ENCODE data around the gene FAM20B.
"Not testable (repeated sequence)": the region's sequence is repeated elsewhere in the genome, so short reads cannot be mapped to it uniquely, and the experiment has no call there.

FAM20B gene

GRCh38 chr1:179025975-179026812 is 500 bp downstream of the FAM20B start:
- peak; percentile 42 to 53 for DNase-seq

- DNase-seq: no peak
Observed at GRCh38 chr1:179026813-179027669, 1.3 kb downstream of the FAM20B start.

GRCh38 chr1:179029321-179029759 is 3.6 kb downstream of the FAM20B start:
- DNase-seq: no peak

GRCh38 chr1:179030130-179030529 is 4.4 kb downstream of the FAM20B start:
- DNase-seq: no peak

- DNase-seq: no peak
Observed at GRCh38 chr1:179030683-179031082, 5.0 kb downstream of the FAM20B start.

- no peak for DNase-seq
Observed at GRCh38 chr1:179031284-179031683, 5.6 kb downstream of the FAM20B start.

GRCh38 chr1:179031855-179032513 is 6.3 kb downstream of the FAM20B start:
- DNase-seq: no peak

- peak; percentile 40 to 77 for DNase-seq
Observed at GRCh38 chr1:179034720-179035119, 9.0 kb downstream of the FAM20B start.

- no peak for DNase-seq
Observed at GRCh38 chr1:179036844-179037465, 11.3 kb downstream of the FAM20B start.

GRCh38 chr1:179038528-179039281 is 13.0 kb downstream of the FAM20B start:
- DNase-seq: no peak

GRCh38 chr1:179039502-179040174 is 13.9 kb downstream of the FAM20B start:
- not testable (repeated sequence) for DNase-seq

- not testable (repeated sequence) for DNase-seq
Observed at GRCh38 chr1:179040175-179040551, 14.5 kb downstream of the FAM20B start.

- DNase-seq: no peak
Observed at GRCh38 chr1:179042087-179042486, 16.4 kb downstream of the FAM20B start.

- DNase-seq: no peak
Observed at GRCh38 chr1:179042700-179043099, 17.0 kb downstream of the FAM20B start.

- DNase-seq: no peak
Observed at GRCh38 chr1:179043266-179043665, 17.6 kb downstream of the FAM20B start.

GRCh38 chr1:179043907-179044306 is 18.2 kb downstream of the FAM20B start:
- DNase-seq: no peak

- no peak for DNase-seq
Observed at GRCh38 chr1:179046808-179047635, 21.3 kb downstream of the FAM20B start.

GRCh38 chr1:179047636-179047997 is 21.9 kb downstream of the FAM20B start:
- DNase-seq: no peak

- no peak for DNase-seq
Observed at GRCh38 chr1:179048339-179049124, 22.8 kb downstream of the FAM20B start.

GRCh38 chr1:179052776-179053175 is 27.1 kb downstream of the FAM20B start:
- peak in 1 of 2 donors; percentile 21 for DNase-seq
